Uterus (tissue), 2 donors: ENCODE data around the gene COL1A1.

ENCODE experiments used
- POLR2A ChIP-seq, 2 donors: fragments of 450-650 bp; IDR thresholded peaks; one replicate each; pipeline ENCODE4 v1.6.1; 2016; ENCODE audit warnings: antibody characterized with exemption in 2 of 2, mild to moderate bottlenecking in 1 of 2, moderate library complexity in 1 of 2
- TF ChIP-seq, protein P1 (sequence below), 4 experiments: fragments of 200-600 bp in 2 of 4; fragments of 450-650 bp in 2 of 4; sonication (generic) in 2 of 4; IDR thresholded peaks; one replicate each; pipeline ENCODE4 v1.5.1; 2016 to 2019; ENCODE audit warnings: antibody characterized with exemption in 4 of 4, mild to moderate bottlenecking in 2 of 4, moderate library complexity in 1 of 4

DNA sequence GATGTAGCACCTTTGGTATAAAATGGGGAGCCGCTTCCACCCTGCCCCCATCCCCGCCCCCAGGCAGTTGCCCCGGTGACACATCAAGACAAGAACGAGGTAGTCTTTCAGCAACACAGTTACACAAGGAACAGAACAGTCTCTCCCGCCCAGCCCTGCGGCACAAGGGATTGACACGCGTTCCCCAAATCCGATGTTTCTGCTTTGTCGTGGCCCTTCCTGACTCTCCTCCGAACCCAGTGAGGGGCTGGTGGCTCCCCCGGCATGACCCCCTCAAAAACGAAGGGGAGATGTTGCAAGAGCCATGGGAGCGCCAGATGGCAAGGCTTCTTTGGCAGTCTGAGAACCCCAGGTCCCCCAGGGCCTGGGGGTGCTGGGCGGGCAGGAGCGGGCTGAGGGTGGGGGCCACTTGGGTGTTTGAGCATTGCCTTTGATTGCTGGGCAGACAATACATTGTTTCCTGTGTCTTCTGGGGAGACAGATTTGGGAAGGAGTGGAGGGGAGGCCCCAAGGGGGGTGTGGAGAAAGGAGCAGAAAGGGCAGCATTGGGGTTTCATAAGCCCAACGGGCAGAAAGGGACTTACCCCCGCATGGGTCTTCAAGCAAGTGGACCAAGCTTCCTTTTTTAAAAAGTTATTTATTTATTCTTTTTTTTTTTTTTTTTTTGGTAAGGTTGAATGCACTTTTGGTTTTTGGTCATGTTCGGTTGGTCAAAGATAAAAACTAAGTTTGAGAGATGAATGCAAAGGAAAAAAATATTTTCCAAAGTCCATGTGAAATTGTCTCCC, 16.6 kb downstream of the COL1A1 start:
- TF ChIP-seq, protein P1, sequence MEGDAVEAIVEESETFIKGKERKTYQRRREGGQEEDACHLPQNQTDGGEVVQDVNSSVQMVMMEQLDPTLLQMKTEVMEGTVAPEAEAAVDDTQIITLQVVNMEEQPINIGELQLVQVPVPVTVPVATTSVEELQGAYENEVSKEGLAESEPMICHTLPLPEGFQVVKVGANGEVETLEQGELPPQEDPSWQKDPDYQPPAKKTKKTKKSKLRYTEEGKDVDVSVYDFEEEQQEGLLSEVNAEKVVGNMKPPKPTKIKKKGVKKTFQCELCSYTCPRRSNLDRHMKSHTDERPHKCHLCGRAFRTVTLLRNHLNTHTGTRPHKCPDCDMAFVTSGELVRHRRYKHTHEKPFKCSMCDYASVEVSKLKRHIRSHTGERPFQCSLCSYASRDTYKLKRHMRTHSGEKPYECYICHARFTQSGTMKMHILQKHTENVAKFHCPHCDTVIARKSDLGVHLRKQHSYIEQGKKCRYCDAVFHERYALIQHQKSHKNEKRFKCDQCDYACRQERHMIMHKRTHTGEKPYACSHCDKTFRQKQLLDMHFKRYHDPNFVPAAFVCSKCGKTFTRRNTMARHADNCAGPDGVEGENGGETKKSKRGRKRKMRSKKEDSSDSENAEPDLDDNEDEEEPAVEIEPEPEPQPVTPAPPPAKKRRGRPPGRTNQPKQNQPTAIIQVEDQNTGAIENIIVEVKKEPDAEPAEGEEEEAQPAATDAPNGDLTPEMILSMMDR (IDR thresholded peaks at IDR 0.05) = no peak
- no peak for TF ChIP-seq POLR2A (IDR thresholded peaks at IDR 0.05)
